Prostate gland (tissue), 2 donors: Measurements from ENCODE around the gene SMURF2.

Source experiments
- POLR2A ChIP-seq: fragments of 450-650 bp; IDR thresholded peaks from one replicate; pipeline ENCODE4 v1.6.1; 2016; ENCODE audit warnings: antibody characterized with exemption, mild to moderate bottlenecking
- POLR2AphosphoS5 ChIP-seq: sonication (generic); formaldehyde crosslinking; IDR thresholded peaks from one replicate; pipeline ENCODE4 v1.6.1; 2017; ENCODE audit warnings: antibody characterized with exemption
- TF ChIP-seq, protein P1 (sequence below), 4 experiments: fragments of 200-600 bp in 2 of 4; fragments of 450-650 bp in 2 of 4; sonication (generic) in 2 of 4; IDR thresholded peaks; 1 replicate in 3 of 4; 2 replicates in 1 of 4; pipeline ENCODE4 v1.5.1; 2016 to 2019; ENCODE audit warnings: antibody characterized with exemption in 4 of 4, mild to moderate bottlenecking in 2 of 4, moderate library complexity in 2 of 4

DNA sequence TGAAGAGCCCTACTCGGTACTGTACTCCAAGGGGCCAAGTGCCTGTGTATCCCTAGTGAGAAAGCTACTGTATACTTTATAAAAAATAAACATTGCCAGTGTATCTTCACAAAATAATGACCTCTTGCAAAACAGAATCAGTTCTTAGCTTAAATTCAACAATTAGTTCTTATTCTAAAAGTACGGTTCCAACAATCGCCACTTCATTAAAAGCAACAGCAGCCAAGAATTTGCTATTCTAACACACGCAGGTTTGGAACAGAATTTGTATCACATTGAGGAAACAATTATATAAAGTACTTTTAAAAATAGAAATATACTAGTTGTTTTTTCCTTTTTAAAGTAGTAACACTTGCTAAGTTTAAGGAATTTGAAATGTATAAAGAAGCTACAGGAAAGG, 106.8 kb downstream of the SMURF2 start:
- TF ChIP-seq, protein P1, sequence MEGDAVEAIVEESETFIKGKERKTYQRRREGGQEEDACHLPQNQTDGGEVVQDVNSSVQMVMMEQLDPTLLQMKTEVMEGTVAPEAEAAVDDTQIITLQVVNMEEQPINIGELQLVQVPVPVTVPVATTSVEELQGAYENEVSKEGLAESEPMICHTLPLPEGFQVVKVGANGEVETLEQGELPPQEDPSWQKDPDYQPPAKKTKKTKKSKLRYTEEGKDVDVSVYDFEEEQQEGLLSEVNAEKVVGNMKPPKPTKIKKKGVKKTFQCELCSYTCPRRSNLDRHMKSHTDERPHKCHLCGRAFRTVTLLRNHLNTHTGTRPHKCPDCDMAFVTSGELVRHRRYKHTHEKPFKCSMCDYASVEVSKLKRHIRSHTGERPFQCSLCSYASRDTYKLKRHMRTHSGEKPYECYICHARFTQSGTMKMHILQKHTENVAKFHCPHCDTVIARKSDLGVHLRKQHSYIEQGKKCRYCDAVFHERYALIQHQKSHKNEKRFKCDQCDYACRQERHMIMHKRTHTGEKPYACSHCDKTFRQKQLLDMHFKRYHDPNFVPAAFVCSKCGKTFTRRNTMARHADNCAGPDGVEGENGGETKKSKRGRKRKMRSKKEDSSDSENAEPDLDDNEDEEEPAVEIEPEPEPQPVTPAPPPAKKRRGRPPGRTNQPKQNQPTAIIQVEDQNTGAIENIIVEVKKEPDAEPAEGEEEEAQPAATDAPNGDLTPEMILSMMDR (IDR thresholded peaks at IDR 0.05), result no peak
- no peak for TF ChIP-seq POLR2A
- no peak for TF ChIP-seq POLR2AphosphoS5
